Aorta (tissue), 5 donors: ENCODE results near the gene ARL14. TPM values are rescaled to one million over a fixed set of nuclear protein-coding genes. Genes with fewer than 3 reads are reported as not detected.

Source experiments
- ATAC-seq: fragments of 200-7000 bp; cut with Tn5 transposase; one replicate; pipeline ENCODE4 v1.9.1; 2022; ENCODE audit warnings: moderate library complexity; ENCODE audit not compliant: low FRiP score
- DNase-seq, 2 donors: peaks; one replicate each; pipeline ENCODE4 v3.0.0-alpha.2; 2020
- H3K27ac ChIP-seq, 2 donors: one replicate each; pipeline ENCODE4 v1.5.1; 2013; ENCODE audit warnings: low read length in 2 of 2, mild to moderate bottlenecking in 2 of 2, moderate library complexity in 2 of 2, control low read depth in 1 of 2, inconsistent platforms in 1 of 2, low read depth in 1 of 2
- H3K27me3 ChIP-seq, 2 donors: one replicate each; pipeline ENCODE4 v1.6.1; 2013; ENCODE audit warnings: control low read depth in 1 of 2, low read length in 1 of 2, mild to moderate bottlenecking in 1 of 2, moderate library complexity in 1 of 2; ENCODE audit not compliant: insufficient read depth in 2 of 2, control insufficient read depth in 1 of 2
- H3K36me3 ChIP-seq, 2 donors: one replicate each; pipeline ENCODE4 v1.6.1; 2013; ENCODE audit warnings: control low read depth in 1 of 2, low read length in 1 of 2, mild to moderate bottlenecking in 1 of 2; ENCODE audit not compliant: insufficient read depth in 2 of 2, control insufficient read depth in 1 of 2
- H3K4me1 ChIP-seq, 2 donors: one replicate each; pipeline ENCODE4 v1.6.1; 2013; ENCODE audit warnings: low read length in 2 of 2, control low read depth in 1 of 2, mild to moderate bottlenecking in 1 of 2, moderate library complexity in 1 of 2; ENCODE audit not compliant: insufficient read depth in 2 of 2, control insufficient read depth in 1 of 2
- H3K4me3 ChIP-seq, 2 donors: one replicate each; pipeline ENCODE4 v1.5.1; 2013; ENCODE audit warnings: low read length in 2 of 2, control low read depth in 1 of 2, mild to moderate bottlenecking in 1 of 2
- H3K9me3 ChIP-seq: one replicate; pipeline ENCODE4 v1.6.1; 2013; ENCODE audit warnings: mild to moderate bottlenecking, low read length; ENCODE audit not compliant: control insufficient read depth
- WGBS, 2 donors: extraction: QIAGEN DNeasy Blood & Tissue Kit; methylation state at CpG; one replicate each; pipeline ENCODE4 v1.1.7; 2013; 5-methylcytosine and 5-hydroxymethylcytosine counted together
- intact Hi-C, 2 donors: fragments of 100-400 bp; cut with DNase I; formaldehyde crosslinking; loops; one replicate each; pipeline versions ENCODE4 v1.14.2 to v1.15.0; 2022
- long read RNA-seq, 2 donors: library from polyadenylated mRNA; unstranded; transcript quantifications; one replicate each; pipeline ENCODE4 v2.0.0, GENCODE V29; 2020 to 2021
- polyA plus RNA-seq, 2 donors: library from polyadenylated mRNA; stranded (reverse); fragments of 200-250 nt; gene quantifications; one replicate each; pipeline ENCODE4 v1.2.3, GENCODE V29; 2013
- total RNA-seq, 2 donors: library from RNA; stranded (reverse); fragmentation: NEBNext Ultra II Directional; extraction: Animal tissue kit (Norgen Biotek cat#: 25700); gene quantifications; one replicate each; pipeline ENCODE4 v1.2.1, GENCODE V29; 2021
- donor health status: healthy with polysubstance abuse.
- donor health status: Bipolar disorder and iron deficiency.
- donor health status: DM: no; HTN: no; CAD: no.
- donor health status: DM: no; HTN: no; CAD: no.
- donor health status: DM: yes; HTN: yes; CAD: no.

ARL14 gene
- not detected for total RNA-seq
- polyA plus RNA-seq: 1 to 10 TPM; 1.3 to 8.3 TPM
- long read RNA-seq, donor 1: 0 reads
- long read RNA-seq, donor 2: 0 reads

- Histone ChIP-seq H3K4me1 (no peaks in the 10 kb centered on the region), H3K36me3 (no peaks in the 10 kb centered on the region), H3K4me3 (no peak within 1 kb of the TSS), H3K9me3 (no peaks in the 10 kb centered on the region), H3K27ac (no peak within 1 kb of the TSS), H3K27me3 (no peaks in the 10 kb centered on the region)
- intact Hi-C loops: no loop called here
- DNase-seq (no peak), ATAC-seq (no peak)
- 86 to 88% methylated on average over 4 of the region's 4 CpGs for WGBS, 2 donors
Observed at GRCh38 chr3:160676547-160677303, at the start of gene ARL14. Gene ARL14, plus strand, starts transcription at chr3:160677160. Its CDS starts 187 bp downstream, at chr3:160677347.

GRCh38 chr3:160629491-160629890, 47.5 kb upstream of the ARL14 start:
- peaks cover 0 to 3% of the 10 kb centered on the region in 2 donors for H3K27me3 ChIP-seq
- WGBS, 2 donors: 28 to 36% methylated on average over 2 of the region's 2 CpGs
- intact Hi-C loops: no loop called here
- no peak overlapping the region for H3K4me3 ChIP-seq
- H3K9me3 ChIP-seq: peaks cover under 1% of the 10 kb centered on the region
- DNase-seq (no peak), ATAC-seq (no peak)
- no peaks in the 10 kb centered on the region for H3K4me1 ChIP-seq
- H3K36me3 ChIP-seq: no peaks in the 10 kb centered on the region
- H3K27ac ChIP-seq: no peak overlapping the region

DNA sequence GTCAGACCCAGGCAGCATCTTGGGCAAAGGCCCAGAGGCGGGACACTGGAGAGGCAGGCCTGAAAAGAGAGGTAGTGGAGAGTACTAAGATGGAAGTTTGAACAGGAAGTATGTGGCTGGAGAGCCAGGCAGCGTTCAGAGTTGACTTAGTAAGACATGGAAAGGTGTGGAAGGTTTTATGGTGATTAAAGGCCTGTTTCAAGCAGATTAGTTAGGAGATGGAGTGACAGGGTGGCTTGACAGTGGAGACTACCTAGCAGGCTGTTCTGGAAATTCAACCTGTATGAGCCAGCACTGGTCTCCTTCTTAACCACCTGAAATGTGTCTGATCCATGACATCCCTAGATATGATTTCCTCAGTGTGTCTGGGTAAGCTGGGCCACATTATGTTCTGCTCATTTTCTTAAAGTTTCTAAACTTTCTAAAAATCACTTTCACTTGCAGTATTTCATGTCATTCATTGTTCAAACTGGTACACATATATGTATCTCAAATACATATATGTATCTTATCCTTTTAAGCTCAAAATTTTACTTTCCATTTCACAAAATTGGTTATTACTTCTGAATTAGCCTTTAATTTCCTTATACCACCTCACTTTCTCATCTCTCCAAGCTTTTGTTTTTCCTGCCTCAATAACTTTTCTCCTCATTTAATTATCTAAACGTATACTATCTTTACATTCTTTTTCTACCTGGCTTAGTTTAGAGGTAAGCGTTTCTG, 43.4 kb upstream of the ARL14 start:
- intact Hi-C loops: no loop called here
- Histone ChIP-seq H3K9me3 (peaks cover 1% of the 10 kb centered on the region), H3K4me1 (no peaks in the 10 kb centered on the region), H3K4me3 (no peak overlapping the region), H3K36me3 (no peaks in the 10 kb centered on the region), H3K27ac (no peak overlapping the region), H3K27me3 (peaks cover 0 to 2% of the 10 kb centered on the region in 2 donors)
- ATAC-seq (no peak), DNase-seq (no peak)
- WGBS, 2 donors: 68 to 71% methylated on average over 4 of the region's 4 CpGs

- no peak overlapping the region for H3K27ac ChIP-seq
- H3K36me3 ChIP-seq: no peaks in the 10 kb centered on the region
- H3K4me1 ChIP-seq: no peaks in the 10 kb centered on the region
- peaks cover 1% of the 10 kb centered on the region for H3K9me3 ChIP-seq
- peaks cover 0 to 2% of the 10 kb centered on the region in 2 donors for H3K27me3 ChIP-seq
- intact Hi-C loops: no loop called here
- ATAC-seq (no peak), DNase-seq (no peak)
- no peak overlapping the region for H3K4me3 ChIP-seq
Observed at GRCh38 chr3:160635213-160635612, 41.7 kb upstream of the ARL14 start.

DNA sequence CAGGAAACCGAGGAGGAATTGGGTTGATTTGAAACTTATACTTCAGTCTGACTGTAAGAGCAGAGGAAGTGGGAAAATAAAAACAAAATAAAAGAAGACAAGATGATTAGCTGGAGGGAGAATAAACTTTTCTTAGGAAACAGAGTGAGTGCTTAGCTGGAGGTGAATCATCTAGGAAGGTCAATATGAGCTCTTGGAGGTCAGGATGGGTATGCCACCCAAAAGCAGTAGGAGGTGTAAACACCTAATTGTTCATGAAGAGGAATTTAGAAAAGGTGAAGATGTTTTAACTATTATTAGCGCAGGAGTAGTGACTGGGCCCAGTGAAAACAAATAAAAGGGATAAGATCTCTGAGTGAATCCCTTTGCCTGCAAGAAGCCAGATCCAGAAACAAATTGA, 39.9 kb upstream of the ARL14 start:
- Histone ChIP-seq H3K27ac (no peak overlapping the region), H3K4me3 (no peak overlapping the region), H3K27me3 (peaks cover 0 to 2% of the 10 kb centered on the region in 2 donors), H3K9me3 (peaks cover 1% of the 10 kb centered on the region), H3K4me1 (no peaks in the 10 kb centered on the region), H3K36me3 (no peaks in the 10 kb centered on the region)
- no peak for ATAC-seq
- DNase-seq: no peak
- intact Hi-C loops: no loop called here
- 84 to 87% methylated on average over 2 of the region's 2 CpGs for WGBS, 2 donors

GRCh38 chr3:160638184-160638583, 38.8 kb upstream of the ARL14 start:
- 62 to 64% methylated on average over 2 of the region's 2 CpGs for WGBS, 2 donors
- no peak for ATAC-seq

GRCh38 chr3:160641665-160642309, 35.2 kb upstream of the ARL14 start:
- no peak overlapping the region for H3K4me3 ChIP-seq
- 44 to 45% methylated on average over 2 of the region's 2 CpGs for WGBS, 2 donors
- H3K27me3 ChIP-seq: no peaks in the 10 kb centered on the region
- no peaks in the 10 kb centered on the region for H3K4me1 ChIP-seq
- intact Hi-C loops: no loop called here
- DNase-seq (no peak), ATAC-seq (no peak)
- H3K36me3 ChIP-seq: no peaks in the 10 kb centered on the region
- H3K27ac ChIP-seq: no peak overlapping the region
- no peaks in the 10 kb centered on the region for H3K9me3 ChIP-seq

More at GRCh38 chr3:160638184-160638583, 38.8 kb upstream of the ARL14 start:
- H3K27me3 ChIP-seq: peaks cover 0 to 2% of the 10 kb centered on the region in 2 donors
- H3K4me3 ChIP-seq: no peak overlapping the region
- H3K9me3 ChIP-seq: peaks cover 1% of the 10 kb centered on the region
- no peak for DNase-seq
- intact Hi-C loops: no loop called here
- H3K4me1 ChIP-seq: no peaks in the 10 kb centered on the region
- no peak overlapping the region for H3K27ac ChIP-seq
- no peaks in the 10 kb centered on the region for H3K36me3 ChIP-seq

- 77 to 81% methylated on average over 3 of the region's 3 CpGs for WGBS, 2 donors
- H3K27me3 ChIP-seq: no peaks in the 10 kb centered on the region
Observed at GRCh38 chr3:160643994-160644393, 33.0 kb upstream of the ARL14 start.

More at GRCh38 chr3:160643994-160644393, 33.0 kb upstream of the ARL14 start:
- intact Hi-C loops: no loop called here
- no peak overlapping the region for H3K27ac ChIP-seq
- H3K36me3 ChIP-seq: no peaks in the 10 kb centered on the region
- no peak overlapping the region for H3K4me3 ChIP-seq
- DNase-seq (no peak), ATAC-seq (no peak)
- H3K4me1 ChIP-seq: no peaks in the 10 kb centered on the region
- no peaks in the 10 kb centered on the region for H3K9me3 ChIP-seq
